Activated CD4-positive, alpha-beta T cell treated with anti-CD3 and anti-CD28 coated beads, Interleukin-2, amount 50 U/mL, for 4 hours (primary cell): ENCODE measurements around the gene SAMD8.
"Not testable (repeated sequence)": the region's sequence is repeated elsewhere in the genome, so short reads cannot be mapped to it uniquely, and the experiment has no call there.

ENCODE experiments used
- DNase-seq, 2 experiments: peaks; one replicate each; pipeline ENCODE4 v3.0.0-alpha.2; 2020

SAMD8 gene

DNA sequence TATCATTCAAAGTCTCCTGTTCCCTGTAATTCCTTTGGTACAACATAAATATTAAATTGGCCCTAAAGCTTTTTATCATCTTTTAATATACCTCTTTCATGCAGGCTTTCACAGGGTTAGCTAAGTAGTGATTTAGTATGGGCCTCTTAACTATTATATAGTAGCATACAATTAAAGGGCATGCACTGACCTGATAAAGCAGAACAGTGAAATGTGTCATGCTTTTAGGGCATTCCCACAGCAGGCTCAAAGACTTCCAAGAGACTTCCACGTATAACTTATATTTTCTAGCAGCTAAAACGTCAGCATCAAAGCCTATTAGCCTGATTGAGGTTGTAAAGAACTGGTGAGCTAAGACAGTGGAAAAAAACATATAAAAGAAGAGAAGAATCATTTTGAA is 35.3 kb downstream of the SAMD8 start:
- no peak for DNase-seq

GRCh38 chr10:75150656-75151055 is 39.2 kb downstream of the SAMD8 start:
- no peak for DNase-seq

- DNase-seq, result no peak
Observed at GRCh38 chr10:75159519-75159918, 48.1 kb downstream of the SAMD8 start.

DNA sequence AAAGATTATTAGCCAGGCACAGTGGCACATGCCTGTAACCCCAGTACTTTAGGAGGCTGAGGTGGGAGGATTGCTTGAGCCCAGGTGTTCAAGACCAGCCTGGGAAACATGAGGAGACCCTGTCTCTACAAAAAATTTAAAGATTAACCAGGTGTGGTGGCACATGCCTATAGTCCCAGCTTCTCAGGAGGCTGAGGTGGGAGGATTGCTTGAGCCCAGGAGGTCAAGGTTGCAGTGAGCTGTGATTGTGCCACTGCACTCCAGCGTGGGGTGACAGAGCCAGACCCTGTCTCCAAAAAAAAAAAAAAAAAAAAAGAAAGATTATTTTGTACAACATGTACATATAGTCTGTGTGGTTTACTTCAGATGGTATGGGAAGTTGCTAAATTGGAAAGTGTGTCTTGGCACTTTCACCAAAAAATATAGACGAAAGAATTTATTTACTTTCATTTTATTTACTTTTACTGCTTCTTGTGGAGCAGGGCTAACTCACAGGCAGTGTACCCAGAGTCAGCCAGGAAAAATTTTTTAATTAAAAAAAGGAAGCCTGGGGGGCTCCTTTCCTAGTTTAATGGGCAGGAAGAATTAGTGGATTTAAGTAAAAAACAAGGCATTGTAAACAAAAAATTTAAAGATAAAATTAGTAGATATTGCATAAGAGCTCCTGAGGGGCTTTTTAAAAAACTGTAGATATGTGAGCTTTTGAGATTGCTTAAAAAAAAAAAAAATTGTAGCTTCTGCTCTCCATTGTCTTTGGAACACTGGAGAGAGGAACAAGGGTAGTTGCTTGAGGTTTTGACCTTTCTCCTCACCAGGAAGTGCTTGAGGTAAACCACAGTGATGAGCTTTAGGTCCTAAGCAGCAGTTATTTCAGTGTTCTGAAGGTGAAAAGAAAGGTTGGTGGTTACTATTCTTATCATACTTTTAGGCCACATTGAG is 54.5 kb downstream of the SAMD8 start:
- DNase-seq, result no peak

DNA sequence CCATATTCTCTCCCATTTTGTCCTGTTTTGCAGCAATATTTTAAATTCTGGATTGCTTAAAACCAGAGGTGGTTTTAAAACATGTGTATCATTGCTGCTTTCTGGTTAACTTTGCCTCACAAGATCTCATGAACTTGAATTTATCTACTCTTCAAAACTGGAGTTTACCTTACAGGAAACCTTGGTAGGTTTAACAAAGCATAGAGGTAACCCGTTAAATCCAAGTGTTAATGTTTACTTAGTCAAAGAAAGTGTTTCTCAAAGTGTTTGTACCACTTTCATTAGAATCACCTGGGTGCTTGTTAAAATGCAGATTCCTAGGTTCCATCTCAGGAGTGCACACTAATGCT is 55.1 kb downstream of the SAMD8 start:
- DNase-seq, result no peak

- no peak for DNase-seq
Observed at GRCh38 chr10:75168275-75168674, 56.8 kb downstream of the SAMD8 start.

DNA sequence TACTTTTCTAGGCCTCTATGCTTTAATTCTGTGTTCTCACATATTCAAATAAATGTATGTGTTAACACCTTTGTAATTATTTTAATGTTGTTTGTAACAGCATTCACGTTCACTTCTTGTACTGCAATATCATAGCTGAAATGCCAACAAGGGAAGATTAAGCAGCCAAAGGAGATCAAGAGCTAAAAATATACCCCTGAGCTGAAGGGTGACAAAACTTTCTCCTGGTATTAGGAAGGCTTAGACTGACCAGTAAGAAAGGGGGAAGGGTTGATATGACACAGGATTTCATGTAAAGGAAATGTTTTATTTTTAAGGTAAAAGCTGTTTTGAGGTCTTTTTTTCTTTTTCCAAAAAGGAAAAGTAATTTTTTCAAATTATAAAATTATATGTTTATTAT is 58.8 kb downstream of the SAMD8 start:
- no peak for DNase-seq

GRCh38 chr10:75175046-75175445 is 63.6 kb downstream of the SAMD8 start:
- DNase-seq, result no peak

DNA sequence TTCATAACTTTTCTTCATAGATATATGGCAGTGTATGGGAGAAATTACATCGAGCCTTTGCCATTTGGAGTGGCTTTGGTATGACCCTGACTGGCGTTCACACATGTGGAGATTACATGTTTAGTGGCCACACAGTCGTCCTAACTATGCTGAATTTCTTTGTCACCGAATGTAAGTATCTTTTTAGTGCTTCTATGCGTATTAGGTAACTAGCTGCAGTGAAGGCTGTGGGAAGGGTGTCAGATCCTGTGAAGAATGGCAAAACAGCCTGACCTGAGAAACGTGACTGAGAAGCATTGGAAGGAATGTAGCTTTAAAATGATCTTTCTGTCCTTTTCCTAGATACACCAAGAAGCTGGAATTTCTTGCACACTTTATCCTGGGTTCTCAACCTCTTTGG is 64.6 kb downstream of the SAMD8 start:
- DNase-seq, result no peak

DNA sequence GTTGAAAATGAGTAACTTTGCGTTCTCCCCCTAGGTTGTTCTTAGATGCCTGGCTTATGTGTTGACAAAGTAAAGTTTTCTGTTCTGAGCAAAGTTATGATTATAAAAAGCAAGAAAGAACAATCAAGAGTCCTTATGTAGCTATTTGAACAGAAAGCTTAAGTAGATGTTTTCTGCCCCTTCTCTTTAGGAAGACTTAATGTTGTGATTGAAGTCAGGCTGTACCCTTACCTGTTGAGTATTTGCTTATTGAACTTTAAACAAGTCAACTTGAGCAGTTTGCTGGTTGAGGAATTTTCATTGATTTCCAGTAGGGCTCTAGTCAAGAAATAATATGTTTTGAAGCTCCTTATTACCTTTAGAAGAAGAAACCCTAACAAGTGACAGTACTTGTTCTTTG is 65.3 kb downstream of the SAMD8 start:
- DNase-seq, result no peak

- DNase-seq, result no peak
Observed at GRCh38 chr10:75179657-75180177, 68.3 kb downstream of the SAMD8 start.

- no peak for DNase-seq
Observed at GRCh38 chr10:75180592-75180991, 69.1 kb downstream of the SAMD8 start.

DNA sequence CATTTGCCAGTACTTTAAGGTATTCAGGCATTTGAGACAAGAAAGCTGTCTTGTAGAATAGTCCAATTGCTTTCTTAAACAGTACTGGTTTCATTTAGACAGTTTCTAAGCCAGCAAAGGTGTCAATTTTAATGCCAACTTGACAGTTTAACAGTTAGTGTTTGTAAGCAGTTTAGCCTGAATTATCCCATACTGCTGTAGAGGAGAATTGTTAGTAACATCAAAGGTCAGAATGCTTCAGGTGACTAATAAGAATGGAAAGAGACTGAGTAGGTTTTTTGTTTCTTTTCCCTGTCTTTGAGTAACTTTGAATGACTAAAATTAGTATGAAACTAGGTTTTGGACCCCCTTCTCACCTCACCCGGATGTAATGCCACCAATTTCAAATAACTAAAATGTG is 69.6 kb downstream of the SAMD8 start:
- no peak for DNase-seq

DNA sequence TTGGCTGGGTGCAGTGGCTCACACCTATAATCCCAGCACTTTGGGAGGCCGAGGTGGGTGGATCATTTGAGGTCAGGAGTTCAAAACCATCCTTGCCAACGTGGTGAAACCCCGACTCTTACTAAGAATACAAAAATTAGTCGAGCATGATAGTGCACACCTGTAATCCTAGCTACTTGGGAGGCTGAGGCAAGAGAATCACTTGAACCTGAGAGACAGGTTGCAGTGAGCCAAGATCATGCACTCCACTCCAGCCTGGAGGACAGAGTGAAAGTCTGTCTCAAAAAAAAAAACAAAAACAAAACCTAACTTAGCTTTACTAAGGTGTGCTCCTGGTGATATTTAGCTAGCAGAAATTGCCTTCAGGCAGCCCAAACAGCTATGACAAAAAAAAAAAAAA is 74.9 kb downstream of the SAMD8 start:
- no peak for DNase-seq

DNA sequence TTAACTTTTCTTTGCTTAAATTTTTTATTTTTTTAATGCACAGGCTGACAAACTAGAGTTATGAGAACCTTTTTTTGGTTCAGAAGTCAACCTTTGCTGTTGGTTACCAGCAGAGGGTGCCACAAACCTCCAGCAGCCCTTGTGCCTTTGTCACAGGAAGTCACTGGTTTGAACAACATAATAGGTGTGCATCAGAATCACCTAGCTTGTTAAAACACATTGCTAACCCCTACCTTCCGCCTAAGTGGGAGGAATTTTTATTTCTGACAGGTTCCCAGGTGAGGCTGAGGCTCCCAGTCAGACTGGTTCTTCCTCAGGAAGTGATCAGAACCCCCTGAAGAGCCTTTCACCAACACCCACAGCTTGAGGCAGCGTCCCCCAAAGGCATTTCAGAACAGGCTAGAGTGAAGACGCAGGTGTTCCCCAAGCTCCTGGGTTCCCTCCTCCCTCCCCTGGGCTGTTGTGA is 76.5 kb downstream of the SAMD8 start:
- peak; percentile 60 to 65 for DNase-seq

- DNase-seq, result not testable (repeated sequence)
Observed at GRCh38 chr10:75188522-75188921, 77.1 kb downstream of the SAMD8 start.

DNA sequence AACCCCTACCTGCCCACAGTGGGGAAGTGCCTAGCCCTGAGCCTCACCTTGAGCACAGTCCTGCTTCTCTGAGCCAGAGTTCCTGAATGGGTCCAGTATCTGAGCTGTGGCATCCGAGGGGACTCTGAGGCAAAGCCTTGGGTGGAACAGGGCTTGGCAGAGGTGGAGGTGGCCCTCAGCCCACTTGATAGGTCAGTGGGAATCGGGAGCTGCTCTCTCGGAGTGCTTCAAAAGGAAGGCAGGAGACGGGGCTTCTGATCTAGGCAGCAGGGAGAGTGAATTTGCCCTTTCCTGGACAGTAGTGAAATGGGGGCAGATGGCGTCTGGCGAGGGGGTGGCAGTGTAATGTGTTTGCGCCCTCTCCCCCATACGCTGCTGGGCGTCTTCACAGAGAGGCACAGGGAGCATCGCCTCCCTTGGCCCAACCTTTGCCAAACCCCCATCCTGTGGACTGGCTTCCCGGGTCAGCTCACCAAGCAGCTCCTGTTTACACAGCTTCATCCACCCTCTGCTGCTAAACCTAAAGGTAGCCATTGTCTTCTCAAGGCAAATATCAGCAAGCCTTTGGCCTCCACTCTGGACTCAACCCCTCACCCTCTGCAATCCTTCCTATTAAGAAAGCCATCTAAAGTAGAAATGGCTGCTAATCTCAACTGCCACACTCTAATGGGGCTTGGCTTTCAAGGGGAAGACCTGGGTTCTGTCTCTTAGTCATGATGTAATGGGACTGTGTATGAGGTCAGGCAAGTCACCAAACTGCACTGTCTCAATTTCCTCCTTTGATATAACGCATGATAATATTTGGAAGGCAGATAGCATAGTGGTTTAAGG is 78.0 kb downstream of the SAMD8 start:
- no peak for DNase-seq

- no peak for DNase-seq
Observed at GRCh38 chr10:75191821-75192568, 80.5 kb downstream of the SAMD8 start.

GRCh38 chr10:75194625-75195024 is 83.2 kb downstream of the SAMD8 start:
- not testable (repeated sequence) for DNase-seq

DNA sequence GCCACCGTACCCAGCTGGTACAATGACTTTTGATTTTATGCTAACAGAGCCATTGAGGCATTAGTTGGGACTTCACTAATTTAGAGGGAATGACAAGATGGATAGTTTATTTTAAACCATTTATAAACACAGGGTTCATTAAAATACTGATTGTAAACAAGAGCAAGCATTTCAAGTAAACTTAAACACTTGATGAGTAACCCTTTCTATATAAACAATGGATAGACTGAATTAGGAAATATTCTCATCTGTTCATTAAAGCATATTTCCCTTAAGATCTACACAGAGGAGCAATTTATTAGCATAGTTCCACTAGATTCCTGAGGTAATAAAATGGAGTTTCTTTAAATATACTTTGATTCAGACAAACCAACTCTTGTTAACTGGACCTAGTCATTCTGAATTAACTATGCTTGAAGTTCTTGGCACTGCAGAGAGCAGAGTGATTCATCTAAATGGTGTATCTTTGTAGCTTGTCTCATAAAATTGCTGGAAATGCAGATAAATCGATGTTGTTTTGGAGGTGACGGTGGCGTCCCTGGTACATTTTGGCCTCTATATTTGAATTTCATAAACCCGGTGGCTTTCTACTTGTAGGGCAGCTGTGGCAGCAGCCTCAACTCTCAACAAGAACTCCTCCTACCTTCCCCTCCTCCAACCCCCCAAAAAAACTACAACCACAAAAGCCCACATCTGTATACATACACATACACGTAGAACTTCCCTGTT is 83.7 kb downstream of the SAMD8 start:
- DNase-seq, result no peak

GRCh38 chr10:75197066-75197465 is 85.6 kb downstream of the SAMD8 start:
- no peak for DNase-seq

DNA sequence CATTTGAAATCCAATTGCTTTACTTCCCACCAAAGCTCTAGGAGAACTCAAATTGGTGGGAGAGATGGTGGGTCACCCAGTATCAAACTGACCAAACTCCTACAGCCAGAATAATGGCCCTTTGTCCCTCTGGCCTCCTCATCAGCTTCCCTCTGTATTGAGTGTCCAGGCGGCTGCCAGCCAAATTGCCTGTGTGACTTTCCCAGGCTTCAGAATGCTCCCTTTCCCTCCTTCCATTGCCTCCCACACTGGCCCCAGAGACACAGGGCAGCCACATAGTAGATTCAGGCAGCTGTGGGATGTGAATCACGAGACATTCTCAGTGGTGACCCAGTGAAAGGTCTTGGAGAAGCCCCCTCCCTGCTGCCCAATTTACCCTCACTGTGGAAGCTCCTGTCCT is 86.5 kb downstream of the SAMD8 start:
- no peak for DNase-seq
